Measurements from ENCODE around the gene TTC39C. TPM values are rescaled to one million over a fixed set of nuclear protein-coding genes. Genes with fewer than 3 reads are reported as not detected.
A peak's percentile ranks its signal among the peaks of the same experiment; 100 is the strongest.

Gene TTC39C
- total and polyA plus RNA-seq, 2 donors (not counting 3 experiments of a cell fraction or from before 2014, with no cell fraction given): 0.61 to 6.2 TPM

GRCh38 chr18:24089076-24089475 lies 74.5 kb downstream of the TTC39C start:
- Histone ChIP-seq H3K27me3 (ENCODE audit: control insufficient read depth in 2 of 2, insufficient read depth in 2 of 2, low read length in 2 of 2) (no peaks in the 10 kb centered on the region), H3K4me2 (ENCODE audit: insufficient read depth, low read length) (no peak overlapping the region), H3K9me1 (replicated peaks; ENCODE audit: control insufficient read depth, extremely low read depth, insufficient read depth, low read length) (no peaks in the 10 kb centered on the region), H3K4me1 (ENCODE audit: control insufficient read depth, extremely low read depth, insufficient read depth, low read length) (peaks cover 6% of the 10 kb centered on the region), H3K4me3 (replicated peaks in 1 of 3; ENCODE audit: insufficient read depth in 1 of 3, low read depth in 1 of 3, low read length in 3 of 3) (no peak overlapping the region), H3K79me2 (ENCODE audit: control insufficient read depth, insufficient read depth, low read length) (no peaks in the 10 kb centered on the region), H3K9ac (replicated peaks; ENCODE audit: extremely low read depth, insufficient read depth, low read length) (no peak overlapping the region), H4K20me1 (replicated peaks; ENCODE audit: control insufficient read depth, extremely low read depth, insufficient read depth, low read length) (no peaks in the 10 kb centered on the region), H3K9me3 (replicated peaks; ENCODE audit: control insufficient read depth, insufficient read depth, low read length) (no peaks in the 10 kb centered on the region), H3K27ac (ENCODE audit: insufficient read depth, low read depth, low read length) (no peak overlapping the region), H3K36me3 (ENCODE audit: control insufficient read depth in 2 of 2, extremely low read depth in 1 of 2, insufficient read depth in 2 of 2, low read length in 2 of 2) (no peaks in the 10 kb centered on the region), H2AFZ (ENCODE audit: low read depth, low read length) (no peak overlapping the region)
- no TSS peak for BruUV-seq (replicated peaks)
- no peak for FAIRE-seq
- TF ChIP-seq FOS (IDR thresholded peaks at IDR 0.05; ENCODE audit: borderline replicate concordance, insufficient read depth, low read length) (no peak), JUN (IDR thresholded peaks at IDR 0.05; ENCODE audit: borderline replicate concordance, insufficient read depth, insufficient read length, low read depth) (no peak), EZH2 (IDR thresholded peaks at IDR 0.05; ENCODE audit: borderline replicate concordance, low read depth, low read length, severe bottlenecking) (no peak), POLR2AphosphoS5 (IDR thresholded peaks at IDR 0.05; ENCODE audit: insufficient read depth, low read depth, low read length) (no peak), MAX (IDR thresholded peaks at IDR 0.05; ENCODE audit: insufficient read depth, insufficient read length) (no peak), MYC (IDR thresholded peaks at IDR 0.05; ENCODE audit: low read depth, low read length) (no peak), GATA2 (IDR thresholded peaks at IDR 0.05; ENCODE audit: insufficient read depth, insufficient read length, low read depth, low read length) (no peak), POLR2A (IDR thresholded peaks at IDR 0.05; ENCODE audit: low read depth, low read length) (no peak)
- TF ChIP-seq, protein P1, sequence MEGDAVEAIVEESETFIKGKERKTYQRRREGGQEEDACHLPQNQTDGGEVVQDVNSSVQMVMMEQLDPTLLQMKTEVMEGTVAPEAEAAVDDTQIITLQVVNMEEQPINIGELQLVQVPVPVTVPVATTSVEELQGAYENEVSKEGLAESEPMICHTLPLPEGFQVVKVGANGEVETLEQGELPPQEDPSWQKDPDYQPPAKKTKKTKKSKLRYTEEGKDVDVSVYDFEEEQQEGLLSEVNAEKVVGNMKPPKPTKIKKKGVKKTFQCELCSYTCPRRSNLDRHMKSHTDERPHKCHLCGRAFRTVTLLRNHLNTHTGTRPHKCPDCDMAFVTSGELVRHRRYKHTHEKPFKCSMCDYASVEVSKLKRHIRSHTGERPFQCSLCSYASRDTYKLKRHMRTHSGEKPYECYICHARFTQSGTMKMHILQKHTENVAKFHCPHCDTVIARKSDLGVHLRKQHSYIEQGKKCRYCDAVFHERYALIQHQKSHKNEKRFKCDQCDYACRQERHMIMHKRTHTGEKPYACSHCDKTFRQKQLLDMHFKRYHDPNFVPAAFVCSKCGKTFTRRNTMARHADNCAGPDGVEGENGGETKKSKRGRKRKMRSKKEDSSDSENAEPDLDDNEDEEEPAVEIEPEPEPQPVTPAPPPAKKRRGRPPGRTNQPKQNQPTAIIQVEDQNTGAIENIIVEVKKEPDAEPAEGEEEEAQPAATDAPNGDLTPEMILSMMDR (IDR thresholded peaks at IDR 0.05; ENCODE audit: extremely low read depth in 1 of 2, insufficient read depth in 1 of 2, low read depth in 1 of 2, low read length in 2 of 2): no peak
- intact Hi-C loops (cut with micrococcal nuclease): no loop called here
- peak; percentile 24 for DNase-seq (ENCODE audit: low read depth, low spot score)
- CTCF ChIA-PET: no interaction called here
- POLR2A ChIA-PET: no interaction called here
- dilution Hi-C loops (cut with MboI; ENCODE audit: extremely low pct_ligation_motif_present, low sequenced_read_pairs): no loop called here
